Activated CD8-positive, alpha-beta memory T cell treated with anti-CD3 and anti-CD28 coated beads for 36 hours (primary cell): ENCODE results near the gene SLC35B3. TPM values are rescaled to one million over a fixed set of nuclear protein-coding genes. Genes with fewer than 3 reads are reported as not detected.
"Not testable (repeated sequence)": the region's sequence is repeated elsewhere in the genome, so short reads cannot be mapped to it uniquely, and the experiment has no call there.

Experiments used
- CTCF ChIA-PET: fragments of 350-600 bp; sonication (Branson Sonifier 250); formaldehyde crosslinking; loops from one replicate; lab custom pipeline; 2021; ENCODE audit warnings: antibody characterized with exemption; lab: Charles Lee
- POLR2A ChIA-PET: fragments of 350-600 bp; sonication (Branson Sonifier 250); formaldehyde crosslinking; loops from one replicate; lab custom pipeline; 2021; ENCODE audit warnings: antibody characterized with exemption; lab: Charles Lee
- total RNA-seq, 2 experiments: library from RNA; stranded (reverse); gene quantifications; one replicate each; pipeline ENCODE4 v1.2.3, GENCODE V29; 2021

Gene SLC35B3
- total RNA-seq, result 1 to 10 TPM; 9.7 to 9.9 TPM

DNA sequence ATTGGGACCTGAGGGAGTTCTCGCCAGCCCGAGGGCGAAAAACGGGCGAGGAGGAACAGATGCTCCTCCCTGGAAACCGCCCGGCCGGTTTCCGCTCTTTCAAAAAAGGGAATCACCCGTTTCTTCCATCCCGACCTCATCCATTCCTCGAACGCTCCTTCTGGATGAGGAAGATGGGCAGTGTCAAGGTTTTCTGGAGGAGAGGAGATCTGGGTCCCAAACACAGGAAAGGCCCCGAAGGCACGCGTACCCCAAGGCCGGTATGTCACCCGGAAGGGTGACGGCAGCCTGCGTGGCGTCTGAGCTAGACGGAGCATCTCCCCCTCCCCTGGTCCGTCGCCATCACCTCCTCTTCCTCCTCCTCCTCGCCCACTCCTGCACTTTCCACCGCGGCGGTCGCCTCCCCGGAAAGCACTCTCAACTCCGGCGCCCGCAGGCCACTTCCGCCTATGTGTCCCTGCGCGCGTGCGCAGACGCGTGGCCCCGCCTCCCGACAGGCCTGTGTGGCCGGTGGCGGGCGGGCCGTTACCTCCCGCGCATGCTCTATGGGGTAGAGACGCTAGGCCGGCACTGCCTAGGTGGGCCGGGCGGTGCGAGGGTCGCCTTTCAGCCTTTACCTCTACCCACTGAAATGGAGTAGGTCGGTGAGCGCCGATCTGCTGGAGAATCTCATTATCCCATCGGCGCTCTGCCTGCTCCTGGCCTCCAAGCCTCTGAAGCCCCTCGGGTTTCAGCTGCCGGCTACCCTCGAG lies at the start of gene SLC35B3:
SLC35B3 (minus strand) TSS at position 453 of the 752 bp plus-strand sequence.
- POLR2A ChIA-PET, result no interaction called here
- CTCF ChIA-PET, result no interaction called here

DNA sequence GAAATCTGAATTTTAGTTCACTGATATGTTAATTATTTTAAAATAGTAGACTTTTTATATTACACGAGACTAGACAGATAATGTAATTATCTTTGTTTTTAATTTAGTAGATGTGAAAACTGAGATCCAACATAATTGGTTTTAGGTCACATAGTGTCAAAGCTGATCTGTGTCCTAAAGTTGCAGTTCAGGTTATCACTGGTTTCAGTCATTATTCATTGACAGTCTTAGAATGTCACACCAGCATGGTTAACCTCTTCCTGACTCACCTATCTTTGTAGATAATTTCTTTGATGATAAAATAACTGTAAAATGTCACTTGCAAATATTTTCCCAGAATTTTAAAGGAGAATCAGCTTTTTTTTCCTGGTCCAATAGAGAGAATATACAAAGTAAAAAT lies 48.3 kb upstream of the SLC35B3 start:
- CTCF ChIA-PET, result no interaction called here

DNA sequence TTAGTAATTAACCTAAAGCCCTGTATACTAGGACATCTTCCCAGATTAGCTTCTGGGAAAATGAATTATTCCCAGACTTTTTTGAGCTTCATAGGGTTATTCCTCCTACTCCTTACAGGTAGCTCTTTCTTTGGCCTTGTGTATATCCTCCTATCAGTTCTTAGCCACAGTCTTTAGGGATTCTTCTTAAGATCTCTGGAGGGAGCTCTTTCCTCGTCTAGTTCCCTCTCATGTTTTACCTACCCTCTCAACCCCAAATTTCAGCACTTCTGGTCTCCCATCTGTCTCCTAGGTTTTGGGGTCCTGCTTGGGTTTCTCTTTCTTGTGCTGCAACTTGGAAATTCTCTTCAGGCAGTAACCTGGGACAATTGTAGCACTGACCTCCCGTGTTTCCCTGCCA lies 46.4 kb upstream of the SLC35B3 start:
- ChIA-PET CTCF (no interaction called here), POLR2A (no interaction called here)

More for the DNA sequence above, 48.3 kb upstream of the SLC35B3 start:
- POLR2A ChIA-PET, result no interaction called here

DNA sequence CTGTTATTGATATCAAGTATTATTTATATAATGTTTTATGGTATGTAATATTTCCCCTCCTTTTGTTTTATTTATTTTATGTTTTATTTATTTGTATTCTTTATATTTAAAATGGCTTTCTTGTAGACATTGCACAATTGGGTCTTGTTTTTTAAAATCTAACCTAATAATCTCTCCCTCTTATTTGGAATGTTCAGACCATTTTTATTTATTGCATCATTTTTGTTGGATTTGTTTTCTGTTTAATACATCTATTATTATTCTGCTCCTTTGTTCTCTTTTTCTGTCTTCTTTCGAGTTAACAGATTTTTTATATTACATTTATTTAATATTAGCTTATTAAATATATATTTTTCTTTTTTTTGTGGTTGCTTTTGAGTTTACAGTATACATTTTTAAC lies 43.1 kb upstream of the SLC35B3 start:
- ChIA-PET POLR2A (no interaction called here), CTCF (no interaction called here)

DNA sequence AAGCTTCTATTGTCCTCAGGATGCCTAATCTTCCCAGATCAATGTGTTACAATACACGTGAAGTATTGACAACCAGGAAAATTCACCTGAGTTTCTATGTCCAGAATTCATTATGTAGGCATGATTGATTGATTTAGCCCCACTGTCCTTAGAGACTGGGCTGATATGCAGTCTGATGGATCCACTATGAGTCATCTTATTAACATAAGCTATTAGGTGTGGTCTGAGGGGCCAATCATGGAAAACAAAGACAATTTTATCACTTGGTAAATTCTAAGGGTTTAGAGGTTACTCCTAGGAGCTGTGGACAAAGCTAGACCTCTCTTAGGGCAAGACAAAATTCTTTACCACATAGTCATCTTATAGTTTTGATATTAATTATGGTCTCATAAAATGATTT lies 41.3 kb upstream of the SLC35B3 start:
- ChIA-PET CTCF (no interaction called here), POLR2A (no interaction called here)

DNA sequence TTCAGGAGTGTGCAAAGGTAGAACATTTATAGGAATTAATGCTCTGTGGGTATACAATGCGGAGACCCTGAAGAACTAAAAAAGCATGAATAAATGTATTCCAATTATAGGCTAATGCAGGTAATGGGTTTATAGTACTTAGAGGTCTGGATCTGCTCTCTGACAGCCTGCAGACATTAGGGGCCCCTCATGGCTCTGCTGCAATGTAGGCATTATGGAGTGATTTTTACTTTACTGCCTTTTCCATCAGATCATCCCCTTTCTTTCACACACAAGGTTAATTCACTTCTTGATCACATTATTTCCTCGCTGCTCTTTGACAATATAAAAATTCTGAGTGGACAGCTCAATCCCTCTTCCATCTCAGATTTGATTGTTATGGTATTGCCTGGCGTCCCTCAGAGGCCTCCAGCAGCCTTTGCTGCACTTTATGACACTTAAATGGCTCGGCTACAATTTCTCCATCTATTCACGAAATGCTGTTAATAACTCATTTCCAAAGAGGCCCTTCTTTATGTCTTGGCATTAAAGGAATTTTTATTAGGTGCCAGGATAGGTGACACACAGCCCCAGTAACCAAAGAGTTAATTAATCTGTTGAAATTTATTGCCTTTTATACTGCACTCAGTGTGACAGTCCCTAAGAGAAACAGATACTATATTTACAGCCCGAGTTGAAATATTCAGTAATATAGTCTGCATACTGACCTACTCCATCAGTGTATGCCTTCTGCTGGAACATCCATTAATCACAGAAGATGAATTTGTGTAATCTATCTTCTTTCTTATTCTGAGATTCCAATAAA lies 33.4 kb upstream of the SLC35B3 start:
- CTCF ChIA-PET, result no interaction called here
- POLR2A ChIA-PET, result no interaction called here

DNA sequence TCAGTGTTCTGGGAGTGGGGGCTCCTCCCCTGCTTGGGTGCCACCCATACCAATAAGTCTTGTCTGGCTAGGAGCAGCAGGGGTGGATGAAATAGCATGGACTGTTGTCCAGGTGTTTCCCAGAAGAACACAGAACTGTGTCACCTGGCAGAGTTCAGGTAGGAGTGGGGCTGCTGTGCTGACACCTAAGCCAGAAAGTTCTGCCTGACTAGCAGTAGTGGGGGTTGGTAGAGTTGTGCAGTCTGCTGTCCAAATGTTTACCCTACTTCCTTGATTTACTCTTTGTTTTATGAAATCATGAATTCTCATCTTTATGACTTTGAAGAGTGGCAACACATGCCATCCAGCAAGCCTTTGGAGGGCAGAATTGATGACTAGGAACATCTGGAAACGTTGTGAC lies 27.3 kb upstream of the SLC35B3 start:
- CTCF ChIA-PET, result no interaction called here

DNA sequence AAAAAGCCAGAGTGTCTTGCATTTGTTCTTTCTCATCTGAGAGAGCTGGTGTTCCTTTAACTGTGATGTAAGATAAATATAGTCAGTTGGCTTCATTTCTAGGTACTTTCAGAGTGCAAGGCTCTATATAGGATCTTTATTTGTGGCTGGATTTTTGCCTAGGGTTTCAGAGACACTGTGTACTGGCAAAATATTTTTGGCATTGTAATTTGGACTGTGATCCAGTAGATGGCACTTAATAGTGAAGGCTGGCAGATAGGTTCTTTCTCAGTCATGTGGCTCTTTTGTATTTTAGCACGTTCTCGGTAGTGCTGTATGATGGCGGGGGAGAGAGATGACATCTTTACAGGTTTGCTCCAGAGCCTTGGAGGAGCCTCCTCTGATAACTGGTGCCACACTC lies 26.8 kb upstream of the SLC35B3 start:
- POLR2A ChIA-PET, result no interaction called here

More for the DNA sequence above, 27.3 kb upstream of the SLC35B3 start:
- POLR2A ChIA-PET, result no interaction called here

DNA sequence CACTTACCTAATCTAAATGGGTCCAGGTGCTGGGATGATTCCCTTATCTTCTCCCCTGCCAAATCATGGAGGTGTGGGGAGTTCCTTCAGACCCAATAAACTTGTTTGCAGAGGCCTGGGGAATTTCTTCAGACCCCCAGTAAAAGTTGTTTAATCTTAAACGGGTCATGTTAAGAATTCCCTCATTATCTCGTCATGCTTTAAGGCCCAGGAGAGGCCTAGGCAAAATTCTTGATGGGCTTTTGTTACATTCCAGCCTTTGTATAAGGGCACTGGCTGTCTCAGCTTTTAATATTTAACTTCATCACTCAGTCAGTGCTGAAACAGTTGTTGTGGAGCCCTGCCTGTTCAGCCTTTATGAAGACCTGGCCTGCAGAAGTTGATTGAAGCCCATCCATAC lies 11.0 kb upstream of the SLC35B3 start:
- ChIA-PET CTCF (no interaction called here), POLR2A (no interaction called here)

More for the DNA sequence above, 26.8 kb upstream of the SLC35B3 start:
- CTCF ChIA-PET, result no interaction called here

DNA sequence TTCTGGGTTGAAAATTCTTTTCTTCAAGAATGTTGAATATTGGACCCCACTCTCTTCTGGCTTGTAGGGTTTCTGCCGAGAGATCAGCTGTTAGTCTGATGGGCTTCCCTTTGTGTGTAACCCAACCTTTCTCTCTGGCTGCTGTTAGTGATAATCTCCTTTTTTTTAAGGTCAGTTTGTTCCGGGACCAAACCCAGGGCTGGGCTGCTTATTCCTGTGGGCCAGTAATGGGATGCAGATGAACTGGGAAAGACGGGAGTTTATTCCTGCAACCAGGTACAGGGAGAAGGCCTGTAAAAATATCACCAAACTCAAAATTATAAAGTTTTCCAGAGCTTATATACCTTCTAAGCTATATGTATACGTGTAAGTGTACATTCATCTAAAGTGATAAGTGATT lies 10.6 kb upstream of the SLC35B3 start:
- POLR2A ChIA-PET, CTCF ChIA-PET: not testable (repeated sequence)

DNA sequence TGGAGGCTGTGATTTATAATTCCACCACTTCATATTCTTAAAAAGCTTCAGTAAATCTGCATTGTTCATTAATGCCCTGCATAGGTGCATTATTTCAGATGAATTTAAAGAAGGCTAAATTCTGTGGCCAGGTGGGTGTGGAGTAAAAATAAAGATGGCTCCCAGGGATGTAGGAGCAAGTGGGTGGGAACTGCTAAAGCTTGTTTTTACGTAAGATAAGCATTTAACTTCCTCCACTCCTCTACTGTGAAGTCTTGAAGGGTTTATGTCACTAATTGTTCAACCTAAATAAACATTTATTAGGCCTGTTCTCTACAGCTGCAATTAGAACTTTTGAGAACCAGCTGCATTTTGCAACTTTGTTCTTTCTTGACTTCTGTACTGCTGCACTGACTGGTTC lies 6.8 kb upstream of the SLC35B3 start:
- ChIA-PET POLR2A (no interaction called here), CTCF (no interaction called here)

DNA sequence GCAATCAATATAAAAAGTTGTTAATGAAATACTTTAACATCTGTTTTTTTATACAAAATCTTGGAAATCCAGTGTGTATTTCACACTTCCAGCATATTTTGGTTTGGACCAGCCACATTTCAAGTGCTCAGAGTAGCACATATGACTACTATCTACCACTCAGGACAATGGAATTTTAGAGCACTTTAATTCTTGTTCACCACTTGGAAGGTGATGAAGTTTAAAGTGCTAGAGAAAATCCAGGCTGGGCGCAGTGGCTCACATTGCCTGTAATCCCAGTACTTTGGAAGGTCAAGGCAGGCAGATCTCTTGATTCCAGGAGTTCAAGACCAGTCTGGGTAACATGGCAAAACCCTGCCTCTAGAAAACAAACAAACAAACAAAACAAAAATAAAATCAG lies 6.1 kb upstream of the SLC35B3 start:
- POLR2A ChIA-PET, result no interaction called here
- CTCF ChIA-PET, result no interaction called here

DNA sequence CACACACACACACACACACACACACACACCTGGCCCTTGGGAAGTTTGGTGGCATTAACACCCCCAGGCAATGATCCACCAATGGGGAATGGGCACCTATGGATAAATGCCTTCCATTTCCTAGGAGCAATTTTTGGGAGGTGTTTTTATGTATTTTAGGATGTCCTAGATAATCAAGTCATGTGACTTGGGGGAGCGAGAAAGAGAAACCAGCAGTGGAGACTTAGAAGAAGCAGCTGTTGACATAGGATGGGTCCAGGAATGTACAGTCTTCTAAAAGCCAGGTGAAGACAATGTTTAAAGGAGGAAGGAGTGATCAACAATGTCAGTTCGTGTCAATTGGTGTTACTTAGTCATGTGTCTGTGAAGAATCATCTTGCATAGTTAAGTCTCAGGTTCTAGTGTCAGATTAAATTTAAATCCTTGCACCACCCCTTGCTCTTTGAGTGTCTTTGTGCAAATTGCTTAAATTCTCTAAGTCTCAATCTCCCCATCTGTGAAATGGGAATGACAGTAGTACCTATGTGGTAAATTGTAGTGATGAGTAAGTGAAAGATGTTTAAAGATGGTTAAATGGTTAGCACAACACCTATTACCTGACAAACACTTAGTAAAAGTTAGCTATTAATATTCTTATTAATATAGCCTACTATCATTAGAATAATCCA lies 4.4 kb upstream of the SLC35B3 start:
- ChIA-PET CTCF (interaction anchor here (1.0 kb wide), 1 partner anchor 11 kb away, joined by 4 read pairs; no protein-coding TSS in a partner anchor), POLR2A (no interaction called here)

DNA sequence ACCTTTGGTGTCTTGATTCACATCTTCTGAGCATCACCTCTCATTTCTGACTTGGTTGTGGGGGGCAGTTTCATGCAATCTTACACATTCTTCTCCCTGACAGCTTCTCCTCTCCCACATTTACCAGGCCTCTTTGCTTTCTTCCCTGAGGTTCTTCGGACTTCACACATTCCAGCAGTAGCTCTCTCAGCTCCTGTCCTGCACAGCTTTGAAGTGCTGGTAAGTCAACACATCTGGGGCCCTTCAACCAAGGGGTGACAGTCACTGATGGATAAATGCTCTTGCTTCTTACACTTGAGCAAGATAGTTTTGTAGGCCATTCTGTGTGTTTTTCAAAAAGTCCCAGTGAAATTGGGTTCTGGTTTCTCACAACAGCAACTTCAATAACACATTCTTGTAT lies 2.5 kb upstream of the SLC35B3 start:
- POLR2A ChIA-PET, result no interaction called here
- CTCF ChIA-PET, result no interaction called here

DNA sequence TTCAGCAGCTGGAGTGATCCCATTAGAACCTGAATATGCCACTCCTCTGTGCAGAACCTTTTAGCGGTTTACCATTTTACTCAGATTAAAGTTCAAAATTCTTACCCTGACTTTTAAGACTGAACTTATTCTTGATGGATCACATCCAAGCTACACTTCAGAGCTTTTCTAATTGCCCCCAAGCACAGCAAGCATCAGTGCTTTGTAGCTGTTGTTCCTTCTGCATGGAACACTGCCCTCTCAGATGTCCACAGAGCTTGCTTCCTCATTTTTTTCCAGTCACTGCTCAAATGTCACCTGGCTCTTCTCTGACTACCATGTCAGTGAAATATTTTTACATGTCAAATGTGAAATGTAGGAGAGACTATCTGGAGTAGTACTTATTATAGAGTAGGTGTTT lies 1.6 kb upstream of the SLC35B3 start:
- ChIA-PET POLR2A (no interaction called here), CTCF (no interaction called here)

DNA sequence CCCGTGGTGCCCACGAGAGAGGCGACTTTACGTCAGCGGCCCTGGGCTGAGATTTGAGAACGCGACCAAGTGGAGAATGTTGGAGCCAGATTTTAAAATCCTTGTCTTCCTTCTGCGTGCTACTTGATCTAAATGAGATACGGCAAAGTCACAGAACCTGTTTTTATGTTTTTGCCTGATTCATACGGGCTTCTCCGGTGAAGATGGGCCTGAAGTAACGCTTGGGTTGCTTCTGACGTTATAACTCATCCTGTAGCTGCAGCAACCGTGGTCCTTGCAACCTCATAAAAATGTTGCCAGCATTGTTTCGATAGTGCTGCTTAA lies 462 bp upstream of the SLC35B3 start:
- ChIA-PET POLR2A (no interaction called here), CTCF (no interaction called here)

DNA sequence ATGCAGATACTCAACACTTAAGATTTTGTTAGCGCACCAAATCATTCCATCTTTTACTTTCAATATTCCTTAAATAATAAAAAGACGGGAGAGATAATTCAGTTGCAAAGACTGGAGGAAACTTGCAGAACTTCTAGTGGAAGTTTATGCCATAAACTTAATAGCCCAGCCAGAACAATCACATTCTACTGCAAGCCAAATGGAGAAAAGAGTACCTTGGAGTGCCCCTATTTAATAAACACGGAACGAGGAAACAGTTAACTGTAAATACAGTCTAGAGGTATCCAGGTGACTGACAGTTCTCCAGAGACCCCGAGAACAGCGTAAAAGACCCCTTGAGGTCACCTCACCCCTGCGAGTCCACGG lies 635 bp downstream of the SLC35B3 start:
- CTCF ChIA-PET, result no interaction called here
- POLR2A ChIA-PET, result no interaction called here

DNA sequence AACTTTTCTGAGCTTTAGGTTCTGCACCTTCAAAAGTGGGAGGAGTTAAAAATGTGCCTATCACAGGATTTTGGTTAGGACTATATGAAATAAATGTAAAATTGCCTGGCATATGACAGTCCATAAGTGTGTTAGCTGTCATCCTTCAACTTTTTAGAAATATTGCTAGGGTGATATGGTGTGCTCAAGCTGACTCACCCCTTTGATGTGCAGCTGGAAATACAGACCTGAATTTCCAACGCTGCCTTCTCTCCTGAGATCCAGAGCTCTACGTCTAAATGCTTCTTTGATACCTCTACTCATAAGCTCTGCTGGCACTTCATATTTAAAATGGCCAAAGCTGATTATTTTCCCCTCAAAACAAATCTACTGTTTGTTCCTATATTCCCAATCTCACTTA lies 2.7 kb downstream of the SLC35B3 start:
- ChIA-PET CTCF (no interaction called here), POLR2A (no interaction called here)

DNA sequence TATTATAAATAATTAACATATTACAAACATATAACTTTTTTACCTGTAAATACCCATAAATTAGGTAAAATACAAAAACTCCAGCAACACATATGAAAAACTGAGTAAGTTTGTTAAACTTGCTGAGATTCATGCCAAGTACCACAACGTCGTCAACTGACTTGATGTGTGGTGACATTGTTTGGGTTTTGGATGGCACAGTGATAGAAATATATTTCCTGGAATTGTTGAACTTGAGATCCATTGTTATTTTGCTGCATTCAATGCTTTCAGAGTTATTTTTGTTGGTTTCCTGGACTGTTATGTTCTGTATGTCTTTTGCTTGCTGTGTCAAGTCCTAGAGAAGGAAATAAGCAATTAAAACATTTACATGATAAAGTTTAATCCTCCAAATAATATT lies 5.5 kb downstream of the SLC35B3 start:
- ChIA-PET POLR2A (no interaction called here), CTCF (no interaction called here)

DNA sequence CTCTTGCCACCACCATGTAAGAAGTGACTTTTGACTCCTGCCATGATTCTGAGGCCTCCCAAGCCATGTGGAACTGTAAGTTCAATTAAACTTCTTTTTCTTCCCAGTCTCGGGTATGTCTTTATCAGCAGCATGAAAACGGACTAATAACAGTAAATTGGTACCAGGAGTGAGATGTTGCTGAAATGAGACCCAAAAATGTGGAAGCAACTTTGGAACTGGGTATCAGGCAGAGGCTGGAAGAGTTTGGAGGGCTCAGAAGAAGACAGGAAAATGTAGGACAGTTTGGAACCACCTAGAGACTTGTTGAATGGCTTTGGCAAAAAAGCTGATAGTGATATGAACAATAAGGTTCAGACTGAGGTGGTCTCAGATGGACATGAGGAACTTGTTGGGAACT lies 8.8 kb downstream of the SLC35B3 start:
- CTCF ChIA-PET, POLR2A ChIA-PET: not testable (repeated sequence)
